IgD-negative memory B cell (primary cell): ENCODE results near the gene CALML3. TPM values are rescaled to one million over a fixed set of nuclear protein-coding genes. Genes with fewer than 3 reads are reported as not detected.
"Not testable (repeated sequence)": the region's sequence is repeated elsewhere in the genome, so short reads cannot be mapped to it uniquely, and the experiment has no call there.

Experiments used
- H3K27ac Mint-ChIP-seq, 3 donors: one replicate each; pipeline ENCODE4 v1.8.0; 2020 to 2022; ENCODE audit warnings: mild to moderate bottlenecking in 3 of 3, mixed read lengths in 3 of 3, moderate library complexity in 1 of 3
- H3K27me3 Mint-ChIP-seq: one replicate; pipeline ENCODE4 v1.8.0; 2021; ENCODE audit warnings: mixed read lengths
- H3K36me3 Mint-ChIP-seq: one replicate; pipeline ENCODE4 v1.8.0; 2020; ENCODE audit warnings: mild to moderate bottlenecking, mixed read lengths
- H3K4me1 Mint-ChIP-seq, 3 donors: one replicate each; pipeline ENCODE4 v1.8.0; 2020 to 2022; ENCODE audit warnings: mixed read lengths in 3 of 3, mild to moderate bottlenecking in 1 of 3
- H3K4me3 Mint-ChIP-seq, 4 donors: one replicate each; pipeline ENCODE4 v1.8.0; 2020 to 2022; ENCODE audit warnings: mild to moderate bottlenecking in 4 of 4, mixed read lengths in 4 of 4, moderate library complexity in 3 of 4
- H3K9me3 Mint-ChIP-seq, 3 donors: one replicate each; pipeline ENCODE4 v1.8.0; 2020 to 2021; ENCODE audit warnings: mixed read lengths in 3 of 3, mild to moderate bottlenecking in 1 of 3
- polyA plus RNA-seq: library from polyadenylated mRNA; unstranded; fragments of 300-500 nt; fragmentation: Illumina TruSeq; gene quantifications from one replicate; pipeline ENCODE4 v1.2.3, GENCODE V29; 2021

Gene CALML3
- polyA plus RNA-seq, 1 donor from 2014 or later, result not detected

GRCh38 chr10:5555021-5555510 is 30.3 kb downstream of the CALML3 start:
- Mint-ChIP-seq H3K36me3 (no peaks in the 10 kb centered on the region), H3K9me3 (no peaks in the 10 kb centered on the region), H3K27me3 (peaks cover 11% of the 10 kb centered on the region), H3K4me1 (peaks cover 0 to 6% (median 0%) of the 10 kb centered on the region in 3 donors), H3K4me3 (no peak overlapping the region), H3K27ac (peak overlapping the region in 1 of 3 donors; percentile 11)

- H3K27ac Mint-ChIP-seq, result no peak overlapping the region
- no peak overlapping the region for H3K4me3 Mint-ChIP-seq
- no peaks in the 10 kb centered on the region for H3K36me3 Mint-ChIP-seq
- peaks cover 12% of the 10 kb centered on the region for H3K27me3 Mint-ChIP-seq
- H3K4me1 Mint-ChIP-seq, result peaks cover 0 to 6% (median 0%) of the 10 kb centered on the region in 3 donors
- H3K9me3 Mint-ChIP-seq, result no peaks in the 10 kb centered on the region
Observed at GRCh38 chr10:5555881-5556280, 31.1 kb downstream of the CALML3 start.

- no peak overlapping the region for H3K4me3 Mint-ChIP-seq
Observed at GRCh38 chr10:5556576-5556975, 31.8 kb downstream of the CALML3 start.

GRCh38 chr10:5557040-5557721 is 32.4 kb downstream of the CALML3 start:
- peaks cover 0 to 1% (median 0%) of the 10 kb centered on the region in 3 donors for H3K4me1 Mint-ChIP-seq
- no peaks in the 10 kb centered on the region for H3K9me3 Mint-ChIP-seq
- no peak overlapping the region for H3K4me3 Mint-ChIP-seq
- no peaks in the 10 kb centered on the region for H3K36me3 Mint-ChIP-seq
- peaks cover 14% of the 10 kb centered on the region for H3K27me3 Mint-ChIP-seq
- H3K27ac Mint-ChIP-seq, result no peak overlapping the region

More at GRCh38 chr10:5556576-5556975, 31.8 kb downstream of the CALML3 start:
- H3K36me3 Mint-ChIP-seq, result no peaks in the 10 kb centered on the region
- H3K27me3 Mint-ChIP-seq, result peaks cover 14% of the 10 kb centered on the region
- H3K9me3 Mint-ChIP-seq, result no peaks in the 10 kb centered on the region
- H3K4me1 Mint-ChIP-seq, result peaks cover 0 to 6% (median 0%) of the 10 kb centered on the region in 3 donors
- no peak overlapping the region for H3K27ac Mint-ChIP-seq

- Mint-ChIP-seq H3K36me3 (no peaks in the 10 kb centered on the region), H3K4me1 (peaks cover 0 to 1% (median 0%) of the 10 kb centered on the region in 3 donors), H3K27me3 (peaks cover 18% of the 10 kb centered on the region), H3K4me3 (no peak overlapping the region), H3K27ac (no peak overlapping the region), H3K9me3 (no peaks in the 10 kb centered on the region)
Observed at GRCh38 chr10:5557799-5558771, 33.3 kb downstream of the CALML3 start.

- H3K9me3 Mint-ChIP-seq, H3K27ac Mint-ChIP-seq, H3K4me1 Mint-ChIP-seq, H3K36me3 Mint-ChIP-seq, H3K4me3 Mint-ChIP-seq: not testable (repeated sequence)
- H3K27me3 Mint-ChIP-seq, result peaks cover 19% of the 10 kb centered on the region
Observed at GRCh38 chr10:5559022-5559421, 34.3 kb downstream of the CALML3 start.

- H3K27me3 Mint-ChIP-seq, result peaks cover 19% of the 10 kb centered on the region
- H3K9me3 Mint-ChIP-seq, result no peaks in the 10 kb centered on the region
- no peak overlapping the region for H3K27ac Mint-ChIP-seq
- H3K4me3 Mint-ChIP-seq, result no peak overlapping the region
- H3K36me3 Mint-ChIP-seq, result no peaks in the 10 kb centered on the region
- H3K4me1 Mint-ChIP-seq, result peaks cover 0 to 3% (median 0%) of the 10 kb centered on the region in 3 donors
Observed at GRCh38 chr10:5559642-5560141, 34.9 kb downstream of the CALML3 start.

- peaks cover 21% of the 10 kb centered on the region for H3K27me3 Mint-ChIP-seq
- no peak overlapping the region for H3K4me3 Mint-ChIP-seq
- H3K27ac Mint-ChIP-seq, result no peak overlapping the region
- H3K36me3 Mint-ChIP-seq, result no peaks in the 10 kb centered on the region
- H3K4me1 Mint-ChIP-seq, result peaks cover 0 to 2% (median 0%) of the 10 kb centered on the region in 3 donors
- H3K9me3 Mint-ChIP-seq, result no peaks in the 10 kb centered on the region
Observed at GRCh38 chr10:5560142-5560816, 35.5 kb downstream of the CALML3 start.

GRCh38 chr10:5560817-5561703 is 36.3 kb downstream of the CALML3 start:
- H3K36me3 Mint-ChIP-seq, result no peaks in the 10 kb centered on the region
- peaks cover 0 to 2% (median 0%) of the 10 kb centered on the region in 3 donors for H3K4me1 Mint-ChIP-seq
- peaks cover 22% of the 10 kb centered on the region for H3K27me3 Mint-ChIP-seq
- H3K4me3 Mint-ChIP-seq, result no peak overlapping the region
- peak overlapping the region in 1 of 3 donors; percentile 26 for H3K27ac Mint-ChIP-seq
- no peaks in the 10 kb centered on the region for H3K9me3 Mint-ChIP-seq

GRCh38 chr10:5561704-5562645 is 37.2 kb downstream of the CALML3 start:
- Mint-ChIP-seq H3K4me1 (peaks cover 0 to 2% (median 0%) of the 10 kb centered on the region in 3 donors), H3K36me3 (no peaks in the 10 kb centered on the region), H3K27ac (no peak overlapping the region), H3K27me3 (peaks cover 22% of the 10 kb centered on the region), H3K4me3 (no peak overlapping the region), H3K9me3 (no peaks in the 10 kb centered on the region)

GRCh38 chr10:5563321-5563961 is 38.7 kb downstream of the CALML3 start:
- H3K4me3 Mint-ChIP-seq, result no peak overlapping the region

GRCh38 chr10:5563991-5564536 is 39.3 kb downstream of the CALML3 start:
- peaks cover 21% of the 10 kb centered on the region for H3K27me3 Mint-ChIP-seq
- H3K9me3 Mint-ChIP-seq, result no peaks in the 10 kb centered on the region
- H3K27ac Mint-ChIP-seq, result peak overlapping the region in 1 of 3 donors; percentile 46
- peaks cover 0 to 2% (median under 1%) of the 10 kb centered on the region in 3 donors for H3K4me1 Mint-ChIP-seq
- H3K36me3 Mint-ChIP-seq, result peaks cover 1% of the 10 kb centered on the region
- H3K4me3 Mint-ChIP-seq, result peak overlapping the region in 3 of 4 donors; percentile 56 to 80 (median 58)

More at GRCh38 chr10:5563321-5563961, 38.7 kb downstream of the CALML3 start:
- H3K27ac Mint-ChIP-seq, result no peak overlapping the region
- no peaks in the 10 kb centered on the region for H3K36me3 Mint-ChIP-seq
- H3K27me3 Mint-ChIP-seq, result peaks cover 22% of the 10 kb centered on the region
- H3K9me3 Mint-ChIP-seq, result no peaks in the 10 kb centered on the region
- H3K4me1 Mint-ChIP-seq, result peaks cover 0 to 2% (median 0%) of the 10 kb centered on the region in 3 donors
